DND-41 (cell line): ENCODE data around the gene ZFHX3.

Experiments
- ATAC-seq: fragments of 200-7000 bp; cut with Tn5 transposase; 3 replicates; pipeline ENCODE4 v1.9.1; 2021; ENCODE audit warnings: low read depth; ENCODE audit not compliant: insufficient read depth
- DNase-seq: peaks from one replicate; pipeline ENCODE4 v3.0.0-alpha.2; 2020
- H2AFZ ChIP-seq: 2 replicates; pipeline ENCODE4 v1.6.0; 2012; ENCODE audit warnings: low read depth, low read length
- H3K27ac ChIP-seq: 2 replicates; pipeline ENCODE4 v1.5.1; 2012; ENCODE audit warnings: low read length, inconsistent platforms
- H3K27me3 ChIP-seq: fragments of 200-600 bp; sonication (generic); 2 replicates; pipeline ENCODE4 v1.6.0; 2012; ENCODE audit warnings: low read length, mild to moderate bottlenecking, inconsistent platforms; ENCODE audit not compliant: insufficient read depth, poor library complexity
- H3K36me3 ChIP-seq: 2 replicates; pipeline ENCODE4 v1.5.1; 2012; ENCODE audit warnings: low read length, inconsistent platforms; ENCODE audit not compliant: insufficient read depth
- H3K4me1 ChIP-seq: 2 replicates; pipeline ENCODE4 v1.5.1; 2012; ENCODE audit warnings: mild to moderate bottlenecking, low read length; ENCODE audit not compliant: insufficient read depth
- H3K4me2 ChIP-seq: 2 replicates; pipeline ENCODE4 v1.6.0; 2012; ENCODE audit warnings: mild to moderate bottlenecking, moderate library complexity, low read length, inconsistent platforms; ENCODE audit not compliant: insufficient read depth
- H3K4me3 ChIP-seq, 2 experiments: fragments of 200-600 bp in 1 of 2; shearing (Covaris generic) in 1 of 2; 2 replicates each; pipeline ENCODE4 v1.5.1; 2012 to 2016; ENCODE audit warnings: inconsistent platforms in 2 of 2, low read length in 2 of 2, mild to moderate bottlenecking in 2 of 2, low read depth in 1 of 2, moderate library complexity in 1 of 2
- H3K79me2 ChIP-seq: 2 replicates; pipeline ENCODE4 v1.6.0; 2012; ENCODE audit warnings: low read length, inconsistent platforms; ENCODE audit not compliant: insufficient read depth
- H3K9ac ChIP-seq: 2 replicates; pipeline ENCODE4 v1.6.0; 2012; ENCODE audit warnings: low read depth, mild to moderate bottlenecking, inconsistent platforms, low read length, moderate library complexity
- H3K9me3 ChIP-seq: 2 replicates; pipeline ENCODE4 v1.5.1; 2012; ENCODE audit warnings: low read length, moderate library complexity, mild to moderate bottlenecking, inconsistent platforms; ENCODE audit not compliant: insufficient read depth, severe bottlenecking
- H4K20me1 ChIP-seq: 2 replicates; pipeline ENCODE4 v1.6.0; 2012; ENCODE audit warnings: low read length; ENCODE audit not compliant: insufficient read depth
- CTCF ChIP-seq: IDR thresholded peaks from 2 replicates; pipeline ENCODE4 v1.5.1; 2012; ENCODE audit warnings: borderline replicate concordance, low read length, moderate library complexity, mild to moderate bottlenecking; ENCODE audit not compliant: poor library complexity, severe bottlenecking; ENCODE audit errors: extremely low read depth
- EZH2 ChIP-seq: IDR thresholded peaks from 3 replicates; pipeline ENCODE4 v1.6.1; 2012; ENCODE audit warnings: borderline replicate concordance, low read depth, mild to moderate bottlenecking, moderate library complexity, low read length, inconsistent platforms; ENCODE audit not compliant: severe bottlenecking

Gene ZFHX3

GRCh38 chr16:72798264-72798663 lies 249.7 kb downstream of the ZFHX3 start:
- TF ChIP-seq CTCF (no peak), EZH2 (no peak)
- Histone ChIP-seq H2AFZ (no peak overlapping the region), H3K27me3 (no peaks in the 10 kb centered on the region), H3K4me3 (no peak overlapping the region), H3K4me1 (no peaks in the 10 kb centered on the region), H3K4me2 (no peak overlapping the region), H4K20me1 (no peaks in the 10 kb centered on the region), H3K9ac (no peak overlapping the region), H3K36me3 (peaks cover 47% of the 10 kb centered on the region; the same call in 1 of the 2 replicates), H3K27ac (no peak overlapping the region), H3K79me2 (no peaks in the 10 kb centered on the region), H3K9me3 (no peaks in the 10 kb centered on the region)
- no peak for DNase-seq
- ATAC-seq, result no peak

GRCh38 chr16:72797621-72798020 lies 250.3 kb downstream of the ZFHX3 start:
- H3K9me3 ChIP-seq, result no peaks in the 10 kb centered on the region
- TF ChIP-seq EZH2 (no peak), CTCF (no peak)
- H3K27ac ChIP-seq, result no peak overlapping the region
- DNase-seq (no peak), ATAC-seq (no peak)
- no peak overlapping the region for H3K4me2 ChIP-seq
- no peaks in the 10 kb centered on the region for H3K79me2 ChIP-seq
- H3K9ac ChIP-seq, result no peak overlapping the region
- H2AFZ ChIP-seq, result no peak overlapping the region
- no peaks in the 10 kb centered on the region for H4K20me1 ChIP-seq
- H3K27me3 ChIP-seq, result no peaks in the 10 kb centered on the region
- H3K4me1 ChIP-seq, result no peaks in the 10 kb centered on the region
- no peak overlapping the region for H3K4me3 ChIP-seq
- peaks cover 51% of the 10 kb centered on the region; the same call in 1 of the 2 replicates for H3K36me3 ChIP-seq

GRCh38 chr16:72796222-72796621 lies 251.7 kb downstream of the ZFHX3 start:
- Histone ChIP-seq H2AFZ (no peak overlapping the region), H3K4me1 (no peaks in the 10 kb centered on the region), H3K4me3 (no peak overlapping the region), H3K79me2 (no peaks in the 10 kb centered on the region), H3K36me3 (peaks cover 56% of the 10 kb centered on the region; the same call in 1 of the 2 replicates), H3K4me2 (no peak overlapping the region), H3K9ac (no peak overlapping the region), H4K20me1 (no peaks in the 10 kb centered on the region), H3K27me3 (no peaks in the 10 kb centered on the region), H3K27ac (no peak overlapping the region), H3K9me3 (no peaks in the 10 kb centered on the region)
- no peak for ATAC-seq
- TF ChIP-seq EZH2, result no peak
- TF ChIP-seq CTCF, result no peak
- DNase-seq, result no peak

- ATAC-seq, result no peak
- no peak overlapping the region for H3K4me2 ChIP-seq
- TF ChIP-seq EZH2 (no peak), CTCF (no peak)
- no peak overlapping the region for H3K9ac ChIP-seq
- H3K27me3 ChIP-seq, result no peaks in the 10 kb centered on the region
- H3K36me3 ChIP-seq, result peaks cover 65% of the 10 kb centered on the region; the same call in 1 of the 2 replicates
- no peaks in the 10 kb centered on the region for H4K20me1 ChIP-seq
- no peak for DNase-seq
- H3K79me2 ChIP-seq, result no peaks in the 10 kb centered on the region
- no peaks in the 10 kb centered on the region for H3K9me3 ChIP-seq
- no peak overlapping the region for H2AFZ ChIP-seq
- H3K27ac ChIP-seq, result no peak overlapping the region
- no peaks in the 10 kb centered on the region for H3K4me1 ChIP-seq
- no peak overlapping the region for H3K4me3 ChIP-seq
Observed at GRCh38 chr16:72794986-72795385, 252.9 kb downstream of the ZFHX3 start.
